GM20000 (cell line): Measurements from ENCODE around the gene JMJD4.

Experiments used
- DNase-seq: peaks from one replicate; pipeline ENCODE4 v3.0.0; 2012; ENCODE audit warnings: low spot score
- CTCF ChIP-seq: IDR thresholded peaks from 2 replicates; pipeline ENCODE4 v1.5.1; 2012; ENCODE audit warnings: mild to moderate bottlenecking, control low read depth; ENCODE audit errors: extremely low read depth, missing control alignments

Gene JMJD4

GRCh38 chr1:227778401-227778947, 43.4 kb upstream of the JMJD4 start:
- DNase-seq, result no peak
- TF ChIP-seq CTCF, result no peak

GRCh38 chr1:227777646-227778045, 42.5 kb upstream of the JMJD4 start:
- TF ChIP-seq CTCF, result no peak
- DNase-seq, result no peak

GRCh38 chr1:227777156-227777555, 42.1 kb upstream of the JMJD4 start:
- no peak for DNase-seq
- TF ChIP-seq CTCF, result no peak

- TF ChIP-seq CTCF, result no peak
- DNase-seq, result no peak
These were observed 41.2 kb upstream of the JMJD4 start for GRCh38 chr1:227776331-227776771.

GRCh38 chr1:227775841-227776240, 40.7 kb upstream of the JMJD4 start:
- no peak for DNase-seq
- no peak for TF ChIP-seq CTCF

GRCh38 chr1:227774821-227775661, 39.9 kb upstream of the JMJD4 start:
- no peak for TF ChIP-seq CTCF
- no peak for DNase-seq

- TF ChIP-seq CTCF, result no peak
These were observed 39.1 kb upstream of the JMJD4 start for GRCh38 chr1:227774051-227774731.

More at GRCh38 chr1:227774051-227774731, 39.1 kb upstream of the JMJD4 start:
- DNase-seq, result no peak
